CD4-positive, CD25-positive, alpha-beta regulatory T cell (primary cell): Measurements from ENCODE around the gene KPNA1. TPM values are rescaled to one million over a fixed set of nuclear protein-coding genes. Genes with fewer than 3 reads are reported as not detected.

Source experiments
- ATAC-seq, 2 donors: fragments of 150-1000 bp; cut with Tn5 transposase; one replicate each; pipeline ENCODE4 v1.10.0; 2021; ENCODE audit warnings: low read depth in 2 of 2, moderate number of reproducible peaks in 2 of 2, moderate library complexity in 1 of 2
- DNase-seq, 3 donors: peaks; one replicate each; pipeline versions ENCODE4 v3.0.0 to v3.0.0-alpha.2; 2012 to 2022; ENCODE audit warnings: mixed read lengths in 1 of 3
- H3K27ac ChIP-seq: one replicate; pipeline ENCODE4 v1.7.0; 2013; ENCODE audit warnings: mild to moderate bottlenecking, low read length; ENCODE audit not compliant: insufficient read depth, poor library complexity, severe bottlenecking
- H3K27me3 ChIP-seq: one replicate; pipeline ENCODE4 v1.7.0; 2013; ENCODE audit warnings: low read length; ENCODE audit not compliant: control insufficient read depth, insufficient read depth
- H3K36me3 ChIP-seq: one replicate; pipeline ENCODE4 v1.7.0; 2013; ENCODE audit warnings: mild to moderate bottlenecking, low read length, moderate library complexity; ENCODE audit not compliant: control insufficient read depth, insufficient read depth
- H3K4me1 ChIP-seq: 2 replicates; pipeline ENCODE4 v1.7.0; 2013; ENCODE audit warnings: mild to moderate bottlenecking, low read length; ENCODE audit not compliant: insufficient read depth, control insufficient read depth, poor library complexity, severe bottlenecking
- H3K4me3 ChIP-seq: one replicate; pipeline ENCODE4 v1.7.0; 2013; ENCODE audit warnings: low read depth, mild to moderate bottlenecking, low read length, moderate library complexity
- H3K9me3 ChIP-seq, 2 experiments: 1 replicate in 1 of 2; 2 replicates in 1 of 2; pipeline ENCODE4 v1.7.0; 2013; ENCODE audit warnings: low read length in 2 of 2, mild to moderate bottlenecking in 1 of 2, moderate library complexity in 1 of 2; ENCODE audit not compliant: control insufficient read depth in 2 of 2
- H3K27ac Mint-ChIP-seq, 3 donors: one replicate each; pipeline ENCODE4 v1.8.0; 2020 to 2022; ENCODE audit warnings: mild to moderate bottlenecking in 3 of 3, mixed read lengths in 3 of 3, moderate library complexity in 2 of 3
- H3K27me3 Mint-ChIP-seq: one replicate; pipeline ENCODE4 v1.8.0; 2022; ENCODE audit warnings: mild to moderate bottlenecking, mixed read lengths
- H3K36me3 Mint-ChIP-seq: one replicate; pipeline ENCODE4 v1.8.0; 2020; ENCODE audit warnings: mixed read lengths
- H3K4me1 Mint-ChIP-seq, 4 donors: one replicate each; pipeline ENCODE4 v1.8.0; 2020 to 2022; ENCODE audit warnings: mixed read lengths in 4 of 4, mild to moderate bottlenecking in 1 of 4
- H3K4me3 Mint-ChIP-seq, 4 donors: one replicate each; pipeline ENCODE4 v1.8.0; 2020 to 2022; ENCODE audit warnings: mild to moderate bottlenecking in 4 of 4, mixed read lengths in 4 of 4, moderate library complexity in 3 of 4
- H3K9me3 Mint-ChIP-seq, 7 donors: one replicate each; pipeline ENCODE4 v1.8.0; 2020 to 2022; ENCODE audit warnings: mixed read lengths in 7 of 7, mild to moderate bottlenecking in 3 of 7, moderate library complexity in 2 of 7
- polyA plus RNA-seq, 4 donors: library from polyadenylated mRNA; unstranded; fragments of 300-500 nt; fragmentation: Illumina TruSeq; gene quantifications; one replicate each; pipeline ENCODE4 v1.2.3, GENCODE V29; 2021
- total RNA-seq: library from RNA; stranded (reverse); gene quantifications from one replicate; pipeline ENCODE4 v1.2.3, GENCODE V29; 2022

Gene KPNA1
- total and polyA plus RNA-seq, 5 donors from 2014 or later, result 41.4 to 57.8 (median 45.1) TPM

DNA sequence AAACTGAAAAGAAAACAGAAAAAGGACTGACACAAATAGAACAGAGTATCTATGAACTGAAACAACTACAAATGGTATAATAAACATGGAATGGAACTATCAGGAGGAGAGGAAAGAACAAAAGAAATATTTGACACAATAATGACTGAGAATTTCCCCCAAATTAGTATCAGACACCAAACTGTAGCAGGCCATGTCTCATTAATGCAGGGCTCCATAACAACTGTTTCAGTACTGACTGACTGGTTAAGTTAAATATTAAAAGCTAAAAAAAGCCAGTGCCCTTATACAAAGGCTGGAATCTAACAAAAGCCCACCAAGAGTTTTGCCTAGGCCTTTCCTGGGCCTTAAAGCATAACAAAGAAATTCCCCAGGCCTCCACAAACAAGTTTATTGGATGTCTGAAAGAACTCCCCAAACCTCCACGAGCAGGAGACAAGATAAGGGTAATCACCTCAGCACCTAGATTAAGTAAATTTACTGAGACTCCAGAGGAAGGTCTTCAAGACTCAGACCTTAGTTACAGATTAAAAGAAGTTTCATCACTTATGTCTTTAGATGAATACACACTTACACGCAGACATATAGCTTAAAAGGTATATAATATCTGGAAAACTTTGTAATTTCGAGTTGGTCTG, 45.7 kb downstream of the KPNA1 start:
- H3K4me1 Mint-ChIP-seq, result peaks cover 41 to 57% (median 44%) of the 10 kb centered on the region in 4 donors
- Histone ChIP-seq H3K4me1 (peaks cover 9% of the 10 kb centered on the region), H3K27me3 (no peaks in the 10 kb centered on the region), H3K4me3 (no peak overlapping the region), H3K9me3 (no peaks in the 10 kb centered on the region), H3K27ac (no peak overlapping the region), H3K36me3 (peaks cover 23% of the 10 kb centered on the region)
- DNase-seq, result no peak
- H3K27ac Mint-ChIP-seq, result peak overlapping the region in 2 of 3 donors; percentile 5 to 76
- no peaks in the 10 kb centered on the region for H3K9me3 Mint-ChIP-seq
- peaks cover 6% of the 10 kb centered on the region for H3K36me3 Mint-ChIP-seq
- ATAC-seq, result no peak
- no peak overlapping the region for H3K4me3 Mint-ChIP-seq
- no peaks in the 10 kb centered on the region for H3K27me3 Mint-ChIP-seq

DNA sequence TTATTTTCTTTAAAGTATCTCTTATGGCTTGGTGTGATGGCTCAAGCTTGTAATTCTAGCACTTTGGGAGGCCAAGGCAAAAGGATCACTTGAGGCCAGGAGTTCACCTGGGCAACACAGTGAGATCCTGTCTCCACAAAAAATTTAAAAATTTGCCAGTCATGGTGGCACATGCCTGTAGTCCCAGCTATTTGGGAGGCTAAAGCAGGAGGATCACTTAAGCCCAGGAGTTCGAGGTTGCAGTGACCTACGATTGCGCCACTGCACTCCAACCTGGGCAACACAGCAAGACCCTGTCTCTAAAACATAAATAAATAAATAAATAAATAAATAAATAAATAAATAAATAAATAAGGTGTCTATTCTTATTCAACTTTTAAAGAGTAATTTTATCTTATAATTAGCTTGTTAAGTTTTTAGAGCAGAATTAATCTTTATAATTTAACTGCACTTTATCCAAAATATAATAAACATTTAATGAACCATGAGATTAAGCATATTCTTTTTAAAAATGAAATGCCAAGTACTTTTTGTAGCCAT, 48.0 kb downstream of the KPNA1 start:
- peaks cover 29 to 45% (median 35%) of the 10 kb centered on the region in 4 donors for H3K4me1 Mint-ChIP-seq
- H3K27me3 Mint-ChIP-seq, result no peaks in the 10 kb centered on the region
- no peaks in the 10 kb centered on the region for H3K9me3 Mint-ChIP-seq
- Histone ChIP-seq H3K27me3 (no peaks in the 10 kb centered on the region), H3K27ac (no peak overlapping the region), H3K36me3 (peaks cover 37% of the 10 kb centered on the region), H3K9me3 (no peaks in the 10 kb centered on the region), H3K4me3 (no peak overlapping the region), H3K4me1 (no peaks in the 10 kb centered on the region)
- ATAC-seq, result no peak
- no peak overlapping the region for H3K27ac Mint-ChIP-seq
- DNase-seq, result no peak
- H3K36me3 Mint-ChIP-seq, result peaks cover 21% of the 10 kb centered on the region
- H3K4me3 Mint-ChIP-seq, result no peak overlapping the region

DNA sequence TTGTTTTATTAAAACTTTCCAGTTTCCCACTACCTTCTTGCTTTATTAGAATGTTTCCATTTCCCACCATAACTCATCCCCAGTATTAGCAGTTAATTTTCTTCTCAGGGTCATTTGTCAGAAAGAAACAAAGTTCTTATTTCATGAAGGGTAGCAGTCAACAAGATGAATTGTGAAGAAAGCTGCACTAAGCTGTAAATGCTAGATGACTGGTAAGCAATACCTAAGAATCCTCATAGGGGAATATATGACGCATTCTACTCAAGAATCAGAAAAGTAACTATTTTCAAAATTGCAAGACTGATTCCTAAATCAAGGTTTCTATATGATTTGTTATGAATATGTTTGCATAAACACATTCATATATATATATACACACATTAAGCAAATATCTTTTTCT, 50.1 kb downstream of the KPNA1 start:
- H3K36me3 ChIP-seq, result peaks cover 48% of the 10 kb centered on the region
- no peaks in the 10 kb centered on the region for H3K9me3 Mint-ChIP-seq
- H3K4me3 ChIP-seq, result no peak overlapping the region
- H3K27me3 Mint-ChIP-seq, result no peaks in the 10 kb centered on the region
- peaks cover 24% of the 10 kb centered on the region for H3K36me3 Mint-ChIP-seq
- H3K9me3 ChIP-seq, result no peaks in the 10 kb centered on the region
- H3K4me1 Mint-ChIP-seq, result peaks cover 17 to 38% (median 25%) of the 10 kb centered on the region in 4 donors
- no peak overlapping the region for H3K27ac Mint-ChIP-seq
- ATAC-seq (no peak), DNase-seq (no peak)
- no peak overlapping the region for H3K4me3 Mint-ChIP-seq
- H3K27me3 ChIP-seq, result no peaks in the 10 kb centered on the region
- H3K4me1 ChIP-seq, result no peaks in the 10 kb centered on the region
- H3K27ac ChIP-seq, result no peak overlapping the region

DNA sequence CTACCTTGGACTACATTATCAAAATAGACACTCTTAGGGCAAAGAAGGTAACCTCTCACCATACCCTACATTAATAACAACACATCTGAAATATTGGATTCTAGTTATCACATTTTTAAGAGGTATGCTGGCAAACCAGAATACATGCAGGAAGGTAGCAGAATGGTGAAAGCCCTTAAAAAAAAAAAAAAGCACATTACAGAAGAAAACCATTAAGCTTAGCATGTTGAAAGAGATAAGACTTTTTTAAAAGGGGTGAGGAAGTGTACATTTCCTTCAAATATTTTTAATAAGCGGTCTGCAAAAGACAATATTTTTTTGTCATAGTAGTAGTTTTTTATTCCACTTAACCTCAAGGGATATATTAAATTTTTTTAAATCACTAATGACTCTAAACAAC, 52.3 kb downstream of the KPNA1 start:
- Histone ChIP-seq H3K27me3 (no peaks in the 10 kb centered on the region), H3K27ac (no peak overlapping the region), H3K36me3 (peaks cover 70% of the 10 kb centered on the region), H3K9me3 (no peaks in the 10 kb centered on the region), H3K4me3 (no peak overlapping the region), H3K4me1 (no peaks in the 10 kb centered on the region)
- H3K4me3 Mint-ChIP-seq, result no peak overlapping the region
- no peak for DNase-seq
- ATAC-seq, result no peak
- peaks cover 4 to 18% (median 10%) of the 10 kb centered on the region in 4 donors for H3K4me1 Mint-ChIP-seq
- H3K27me3 Mint-ChIP-seq, result no peaks in the 10 kb centered on the region
- H3K36me3 Mint-ChIP-seq, result peaks cover 38% of the 10 kb centered on the region
- peak overlapping the region in 1 of 3 donors; percentile 31 for H3K27ac Mint-ChIP-seq
- no peaks in the 10 kb centered on the region for H3K9me3 Mint-ChIP-seq

DNA sequence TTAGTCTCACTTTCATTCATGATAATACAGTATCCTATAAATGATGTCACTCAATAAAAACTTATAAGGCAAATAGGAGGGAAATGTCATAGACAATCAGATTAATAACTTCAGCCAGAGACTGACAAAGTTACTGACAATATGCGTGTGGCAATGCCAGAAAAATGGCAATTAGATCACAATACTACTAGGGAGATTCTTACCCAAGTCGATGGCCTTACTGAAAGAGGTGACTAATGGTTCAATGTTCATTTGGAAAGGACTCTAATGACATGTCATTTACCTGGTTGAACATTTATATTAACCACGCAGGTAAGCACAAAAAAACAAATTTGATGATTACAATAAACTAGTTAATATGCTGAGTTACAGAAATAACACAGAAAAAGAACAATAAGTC, 52.9 kb downstream of the KPNA1 start:
- no peak overlapping the region for H3K27ac ChIP-seq
- H3K36me3 Mint-ChIP-seq, result peaks cover 34% of the 10 kb centered on the region
- peaks cover 76% of the 10 kb centered on the region for H3K36me3 ChIP-seq
- no peaks in the 10 kb centered on the region for H3K27me3 Mint-ChIP-seq
- H3K27ac Mint-ChIP-seq, result peak overlapping the region in 1 of 3 donors; percentile 28
- H3K9me3 ChIP-seq, result no peaks in the 10 kb centered on the region
- no peak for ATAC-seq
- peaks cover 2 to 16% (median 8%) of the 10 kb centered on the region in 4 donors for H3K4me1 Mint-ChIP-seq
- H3K4me1 ChIP-seq, result no peaks in the 10 kb centered on the region
- no peak for DNase-seq
- H3K27me3 ChIP-seq, result no peaks in the 10 kb centered on the region
- no peak overlapping the region for H3K4me3 Mint-ChIP-seq
- no peak overlapping the region for H3K4me3 ChIP-seq
- H3K9me3 Mint-ChIP-seq, result no peaks in the 10 kb centered on the region

DNA sequence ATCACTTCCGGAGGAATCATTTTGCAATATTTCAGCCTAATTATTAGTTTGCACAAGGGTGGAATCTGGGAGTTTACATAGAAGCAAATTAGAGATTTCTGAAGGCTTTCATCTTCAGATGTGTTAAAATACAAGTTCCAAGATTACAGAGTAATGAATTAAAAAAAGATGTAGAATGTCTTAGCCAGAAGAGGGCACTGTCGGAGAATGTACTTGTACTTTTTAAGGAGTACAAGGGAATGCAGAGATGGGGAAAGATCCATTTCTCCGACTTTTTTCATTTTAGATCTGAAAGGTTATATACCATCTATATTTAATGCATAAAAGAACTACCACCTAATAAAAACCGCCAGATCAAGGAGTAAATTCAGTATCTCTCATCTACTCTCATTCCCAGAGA, 55.7 kb downstream of the KPNA1 start:
- ATAC-seq (no peak), DNase-seq (peak in 1 of 3 donors; percentile 21)
- Histone ChIP-seq H3K9me3 (no peaks in the 10 kb centered on the region), H3K4me1 (no peaks in the 10 kb centered on the region), H3K4me3 (no peak overlapping the region), H3K27me3 (no peaks in the 10 kb centered on the region), H3K27ac (no peak overlapping the region), H3K36me3 (peaks cover 66% of the 10 kb centered on the region)
- peaks cover 45% of the 10 kb centered on the region for H3K36me3 Mint-ChIP-seq
- H3K27ac Mint-ChIP-seq, result no peak overlapping the region
- no peaks in the 10 kb centered on the region for H3K9me3 Mint-ChIP-seq
- peaks cover 2 to 24% (median 8%) of the 10 kb centered on the region in 4 donors for H3K4me1 Mint-ChIP-seq
- H3K27me3 Mint-ChIP-seq, result no peaks in the 10 kb centered on the region
- no peak overlapping the region for H3K4me3 Mint-ChIP-seq

DNA sequence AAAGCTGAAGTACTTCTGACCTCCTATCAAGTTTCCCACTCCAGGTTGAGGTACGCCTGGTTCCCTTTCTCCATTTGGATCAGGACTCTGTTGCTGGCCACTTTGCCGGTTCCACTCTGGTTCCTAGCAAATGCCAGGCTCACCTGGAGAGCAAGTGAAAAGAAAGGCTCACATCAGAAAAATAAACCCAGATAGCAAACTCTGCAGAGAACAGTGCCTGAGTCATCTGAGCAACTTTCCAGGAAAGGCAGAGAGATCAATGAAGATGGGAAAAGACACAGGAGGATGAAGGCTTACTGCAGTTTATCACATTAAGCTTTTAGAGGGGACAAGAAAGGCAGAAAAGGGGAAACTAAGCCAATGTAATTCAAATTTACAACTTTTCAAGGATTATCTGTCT, 57.0 kb downstream of the KPNA1 start:
- H3K4me3 ChIP-seq, result no peak overlapping the region
- no peaks in the 10 kb centered on the region for H3K4me1 ChIP-seq
- H3K27ac ChIP-seq, result no peak overlapping the region
- peaks cover 38% of the 10 kb centered on the region for H3K36me3 Mint-ChIP-seq
- H3K4me3 Mint-ChIP-seq, result no peak overlapping the region
- H3K9me3 Mint-ChIP-seq, result no peaks in the 10 kb centered on the region
- no peaks in the 10 kb centered on the region for H3K27me3 ChIP-seq
- peak overlapping the region in 1 of 3 donors; percentile 56 for H3K27ac Mint-ChIP-seq
- peaks cover 67% of the 10 kb centered on the region for H3K36me3 ChIP-seq
- no peaks in the 10 kb centered on the region for H3K27me3 Mint-ChIP-seq
- peaks cover 0 to 24% (median 7%) of the 10 kb centered on the region in 4 donors for H3K4me1 Mint-ChIP-seq
- no peaks in the 10 kb centered on the region for H3K9me3 ChIP-seq
- DNase-seq (no peak), ATAC-seq (no peak)

DNA sequence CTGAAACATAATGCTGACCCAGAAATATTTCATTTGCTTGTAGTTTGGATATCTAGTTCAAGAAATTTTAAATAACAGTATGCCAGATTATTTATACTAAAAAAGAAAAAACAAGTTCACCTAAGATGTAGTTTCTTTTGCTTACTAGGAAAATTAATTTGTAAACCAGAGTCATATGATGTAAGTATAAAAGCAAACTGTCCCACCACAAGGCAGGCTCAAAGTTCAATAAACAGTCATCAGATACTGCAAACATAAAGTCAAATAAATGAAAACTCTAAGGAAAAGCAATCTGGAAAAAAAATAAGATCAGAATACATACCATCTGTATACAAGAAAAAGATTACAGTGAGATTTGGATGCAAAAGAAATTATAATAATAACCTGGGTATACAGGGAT, 58.7 kb downstream of the KPNA1 start:
- no peaks in the 10 kb centered on the region for H3K27me3 ChIP-seq
- no peak overlapping the region for H3K27ac ChIP-seq
- no peak overlapping the region for H3K27ac Mint-ChIP-seq
- H3K4me3 ChIP-seq, result no peak overlapping the region
- H3K4me1 Mint-ChIP-seq, result peaks cover 0 to 18% (median 3%) of the 10 kb centered on the region in 4 donors
- ATAC-seq (no peak), DNase-seq (no peak)
- H3K36me3 Mint-ChIP-seq, result peaks cover 35% of the 10 kb centered on the region
- H3K9me3 ChIP-seq, result no peaks in the 10 kb centered on the region
- H3K27me3 Mint-ChIP-seq, result no peaks in the 10 kb centered on the region
- H3K9me3 Mint-ChIP-seq, result no peaks in the 10 kb centered on the region
- H3K36me3 ChIP-seq, result peaks cover 67% of the 10 kb centered on the region
- no peak overlapping the region for H3K4me3 Mint-ChIP-seq
- H3K4me1 ChIP-seq, result no peaks in the 10 kb centered on the region
